ENCODE measurements around the gene FASLG. TPM values are rescaled to one million over a fixed set of nuclear protein-coding genes. Genes with fewer than 3 reads are reported as not detected.

Gene FASLG
- total RNA-seq, 1 experiment from 2014 or later = not detected

DNA sequence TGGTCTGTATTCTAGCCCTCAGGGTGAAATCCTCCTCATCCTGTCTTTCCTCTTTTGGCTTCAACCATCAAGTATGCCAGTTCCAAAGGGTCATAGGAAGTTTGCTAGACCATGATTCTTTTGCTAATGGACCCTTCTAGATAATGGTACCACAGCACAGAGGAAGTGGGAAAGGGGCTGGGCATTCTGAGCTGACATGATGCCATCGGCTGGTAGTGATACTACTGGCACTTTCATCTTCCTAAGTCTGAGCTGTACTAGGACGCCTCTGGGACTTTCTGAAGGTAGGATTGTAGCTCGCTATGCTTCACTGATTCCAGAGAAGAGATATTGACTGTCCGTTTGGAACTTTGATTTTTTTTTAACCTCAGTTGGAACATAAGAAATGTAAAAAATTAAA lies 11.4 kb downstream of the FASLG start:
- in situ Hi-C loops (cut with HindIII; ENCODE audit: low pct_unique_long_range_greater_than_20kb, low sequenced_read_pairs) (no loop called here), intact Hi-C loops (cut with micrococcal nuclease; ENCODE audit: unreplicated experiment) (no loop called here)
- TF ChIP-seq, protein P1, sequence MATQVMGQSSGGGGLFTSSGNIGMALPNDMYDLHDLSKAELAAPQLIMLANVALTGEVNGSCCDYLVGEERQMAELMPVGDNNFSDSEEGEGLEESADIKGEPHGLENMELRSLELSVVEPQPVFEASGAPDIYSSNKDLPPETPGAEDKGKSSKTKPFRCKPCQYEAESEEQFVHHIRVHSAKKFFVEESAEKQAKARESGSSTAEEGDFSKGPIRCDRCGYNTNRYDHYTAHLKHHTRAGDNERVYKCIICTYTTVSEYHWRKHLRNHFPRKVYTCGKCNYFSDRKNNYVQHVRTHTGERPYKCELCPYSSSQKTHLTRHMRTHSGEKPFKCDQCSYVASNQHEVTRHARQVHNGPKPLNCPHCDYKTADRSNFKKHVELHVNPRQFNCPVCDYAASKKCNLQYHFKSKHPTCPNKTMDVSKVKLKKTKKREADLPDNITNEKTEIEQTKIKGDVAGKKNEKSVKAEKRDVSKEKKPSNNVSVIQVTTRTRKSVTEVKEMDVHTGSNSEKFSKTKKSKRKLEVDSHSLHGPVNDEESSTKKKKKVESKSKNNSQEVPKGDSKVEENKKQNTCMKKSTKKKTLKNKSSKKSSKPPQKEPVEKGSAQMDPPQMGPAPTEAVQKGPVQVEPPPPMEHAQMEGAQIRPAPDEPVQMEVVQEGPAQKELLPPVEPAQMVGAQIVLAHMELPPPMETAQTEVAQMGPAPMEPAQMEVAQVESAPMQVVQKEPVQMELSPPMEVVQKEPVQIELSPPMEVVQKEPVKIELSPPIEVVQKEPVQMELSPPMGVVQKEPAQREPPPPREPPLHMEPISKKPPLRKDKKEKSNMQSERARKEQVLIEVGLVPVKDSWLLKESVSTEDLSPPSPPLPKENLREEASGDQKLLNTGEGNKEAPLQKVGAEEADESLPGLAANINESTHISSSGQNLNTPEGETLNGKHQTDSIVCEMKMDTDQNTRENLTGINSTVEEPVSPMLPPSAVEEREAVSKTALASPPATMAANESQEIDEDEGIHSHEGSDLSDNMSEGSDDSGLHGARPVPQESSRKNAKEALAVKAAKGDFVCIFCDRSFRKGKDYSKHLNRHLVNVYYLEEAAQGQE (IDR thresholded peaks at IDR 0.05; ENCODE audit: insufficient read depth in 1 of 2, low read depth in 2 of 2, low read length in 1 of 2) = no peak
- TF ChIP-seq TCF7L2 (IDR thresholded peaks at IDR 0.05; ENCODE audit: low read depth, low read length) (no peak), POLR2AphosphoS5 (IDR thresholded peaks at IDR 0.05; ENCODE audit: low read depth, low read length) (no peak), SIN3A (IDR thresholded peaks at IDR 0.05; ENCODE audit: borderline replicate concordance, insufficient read depth, low read depth, low read length) (no peak)
- TF ChIP-seq, protein P2, sequence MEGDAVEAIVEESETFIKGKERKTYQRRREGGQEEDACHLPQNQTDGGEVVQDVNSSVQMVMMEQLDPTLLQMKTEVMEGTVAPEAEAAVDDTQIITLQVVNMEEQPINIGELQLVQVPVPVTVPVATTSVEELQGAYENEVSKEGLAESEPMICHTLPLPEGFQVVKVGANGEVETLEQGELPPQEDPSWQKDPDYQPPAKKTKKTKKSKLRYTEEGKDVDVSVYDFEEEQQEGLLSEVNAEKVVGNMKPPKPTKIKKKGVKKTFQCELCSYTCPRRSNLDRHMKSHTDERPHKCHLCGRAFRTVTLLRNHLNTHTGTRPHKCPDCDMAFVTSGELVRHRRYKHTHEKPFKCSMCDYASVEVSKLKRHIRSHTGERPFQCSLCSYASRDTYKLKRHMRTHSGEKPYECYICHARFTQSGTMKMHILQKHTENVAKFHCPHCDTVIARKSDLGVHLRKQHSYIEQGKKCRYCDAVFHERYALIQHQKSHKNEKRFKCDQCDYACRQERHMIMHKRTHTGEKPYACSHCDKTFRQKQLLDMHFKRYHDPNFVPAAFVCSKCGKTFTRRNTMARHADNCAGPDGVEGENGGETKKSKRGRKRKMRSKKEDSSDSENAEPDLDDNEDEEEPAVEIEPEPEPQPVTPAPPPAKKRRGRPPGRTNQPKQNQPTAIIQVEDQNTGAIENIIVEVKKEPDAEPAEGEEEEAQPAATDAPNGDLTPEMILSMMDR (IDR thresholded peaks at IDR 0.05) = no peak
- no peaks in the 10 kb centered on the region for H3K4me1 ChIP-seq (ENCODE audit: control insufficient read depth, insufficient read depth, low read length)
- CTCF ChIA-PET = no interaction called here
- no peaks in the 10 kb centered on the region for H3K9me3 ChIP-seq (ENCODE audit: control insufficient read depth, insufficient read depth, low read depth, low read length)
- no peaks in the 10 kb centered on the region for H3K27me3 ChIP-seq (ENCODE audit: control insufficient read depth, insufficient read depth, low read length)
- POLR2A ChIA-PET = no interaction called here
- ATAC-seq (no peak), DNase-seq (ENCODE audit: low read depth, low spot score) (no peak)
- no peak overlapping the region for H3K4me3 ChIP-seq (ENCODE audit: low read depth in 2 of 2, low read length in 2 of 2)
- H3K27ac ChIP-seq (ENCODE audit: low read length) = no peak overlapping the region
- BruUV-seq (replicated peaks) = no TSS peak
- H3K36me3 ChIP-seq (ENCODE audit: control insufficient read depth, insufficient read depth, low read length) = no peaks in the 10 kb centered on the region

DNA sequence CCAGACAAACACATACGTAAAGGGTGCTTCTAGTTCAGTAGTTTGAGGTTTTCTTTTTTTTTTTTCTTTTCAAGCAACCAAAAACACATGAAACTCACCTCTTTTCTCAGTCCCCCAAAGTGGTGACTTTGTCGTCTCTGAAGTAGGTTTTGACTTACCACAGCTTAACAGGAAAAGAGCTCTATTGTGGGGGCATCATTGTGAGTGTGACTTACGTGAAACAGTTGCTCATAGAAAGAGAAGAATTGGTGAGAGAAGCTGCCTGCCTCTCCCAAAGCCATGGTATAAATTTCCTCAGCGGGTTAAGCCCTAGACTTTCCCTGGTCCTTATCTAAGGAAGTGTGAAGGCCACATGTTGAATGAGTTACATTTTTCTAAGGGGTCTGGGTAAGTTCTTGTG lies 11.9 kb downstream of the FASLG start:
- TF ChIP-seq TCF7L2 (IDR thresholded peaks at IDR 0.05; ENCODE audit: low read depth, low read length) (no peak), SIN3A (IDR thresholded peaks at IDR 0.05; ENCODE audit: borderline replicate concordance, insufficient read depth, low read depth, low read length) (no peak), POLR2AphosphoS5 (IDR thresholded peaks at IDR 0.05; ENCODE audit: low read depth, low read length) (no peak)
- TF ChIP-seq, protein P1 (IDR thresholded peaks at IDR 0.05; ENCODE audit: insufficient read depth in 1 of 2, low read depth in 2 of 2, low read length in 1 of 2) = no peak
- TF ChIP-seq, protein P2 (IDR thresholded peaks at IDR 0.05) = no peak
- no peak overlapping the region for H3K4me3 ChIP-seq (ENCODE audit: low read depth in 2 of 2, low read length in 2 of 2)
- ChIA-PET POLR2A (interaction anchor here (0.5 kb wide), 1 partner anchor 61 kb away, joined by 7 read pairs; no protein-coding TSS in a partner anchor), CTCF (interaction anchor here (0.7 kb wide), 1 partner anchor 240 kb away, joined by 4 read pairs; no protein-coding TSS in a partner anchor)
- no peaks in the 10 kb centered on the region for H3K36me3 ChIP-seq (ENCODE audit: control insufficient read depth, insufficient read depth, low read length)
- BruUV-seq (replicated peaks) = no TSS peak
- H3K4me1 ChIP-seq (ENCODE audit: control insufficient read depth, insufficient read depth, low read length) = no peaks in the 10 kb centered on the region
- H3K9me3 ChIP-seq (ENCODE audit: control insufficient read depth, insufficient read depth, low read depth, low read length) = no peaks in the 10 kb centered on the region
- H3K27ac ChIP-seq (ENCODE audit: low read length) = no peak overlapping the region
- in situ Hi-C loops (cut with HindIII; ENCODE audit: low pct_unique_long_range_greater_than_20kb, low sequenced_read_pairs) = no loop called here
- ATAC-seq = no peak
- H3K27me3 ChIP-seq (ENCODE audit: control insufficient read depth, insufficient read depth, low read length) = no peaks in the 10 kb centered on the region
- intact Hi-C loops (cut with micrococcal nuclease; ENCODE audit: unreplicated experiment) = no loop called here
- DNase-seq (ENCODE audit: low read depth, low spot score) = no peak
